LNCaP clone FGC (cell line): ENCODE data around the gene CXCL3.

Experiments used
- DNase-seq: peaks from one replicate; pipeline ENCODE4 v3.0.0-alpha.2; 2011; ENCODE audit warnings: low read depth
- H3K4me3 ChIP-seq: 2 replicates; pipeline ENCODE4 v1.5.1; 2011; ENCODE audit warnings: mild to moderate bottlenecking, low read depth, low read length, control low read depth
- CTCF ChIP-seq: IDR thresholded peaks from 2 replicates; pipeline ENCODE4 v1.5.1; 2012; ENCODE audit warnings: mild to moderate bottlenecking; ENCODE audit not compliant: control insufficient read depth, insufficient read depth; ENCODE audit errors: extremely low read depth

The CXCL3 gene

GRCh38 chr4:74055498-74055897, 17.0 kb upstream of the CXCL3 start:
- no peak overlapping the region for H3K4me3 ChIP-seq
- TF ChIP-seq CTCF = no peak
- no peak for DNase-seq

GRCh38 chr4:74055096-74055495, 16.6 kb upstream of the CXCL3 start:
- no peak for DNase-seq
- no peak for TF ChIP-seq CTCF
- H3K4me3 ChIP-seq = no peak overlapping the region

GRCh38 chr4:74054483-74055047, 16.1 kb upstream of the CXCL3 start:
- TF ChIP-seq CTCF = 0 out of 2 replicates have a peak, but pooled peaks have one; percentile 14
- DNase-seq = no peak
- no peak overlapping the region for H3K4me3 ChIP-seq

GRCh38 chr4:74047152-74047551, 8.7 kb upstream of the CXCL3 start:
- no peak for TF ChIP-seq CTCF
- H3K4me3 ChIP-seq = no peak overlapping the region
- DNase-seq = no peak

- DNase-seq = no peak
- no peak overlapping the region for H3K4me3 ChIP-seq
- TF ChIP-seq CTCF = no peak
These were observed 7.3 kb upstream of the CXCL3 start for GRCh38 chr4:74045772-74046171.

GRCh38 chr4:74045247-74045646, 6.8 kb upstream of the CXCL3 start:
- no peak overlapping the region for H3K4me3 ChIP-seq
- no peak for TF ChIP-seq CTCF
- DNase-seq = no peak

- no peak overlapping the region for H3K4me3 ChIP-seq
- no peak for DNase-seq
- no peak for TF ChIP-seq CTCF
These were observed 6.2 kb upstream of the CXCL3 start for GRCh38 chr4:74044677-74045076.
